Mucosa of rectum (tissue), 2 donors: ENCODE data around the gene LYRM4.

ENCODE experiments used
- H3K27ac ChIP-seq, 2 donors: one replicate each; pipeline ENCODE4 v1.7.0; 2013; ENCODE audit warnings: inconsistent platforms in 2 of 2, low read depth in 2 of 2, low read length in 2 of 2
- H3K27me3 ChIP-seq, 2 donors: one replicate each; pipeline ENCODE4 v1.7.0; 2013; ENCODE audit warnings: low read length in 2 of 2; ENCODE audit not compliant: control insufficient read depth in 2 of 2, insufficient read depth in 2 of 2
- H3K36me3 ChIP-seq, 2 donors: one replicate each; pipeline ENCODE4 v1.7.0; 2013; ENCODE audit warnings: low read length in 2 of 2; ENCODE audit not compliant: control insufficient read depth in 2 of 2, insufficient read depth in 2 of 2
- H3K4me1 ChIP-seq, 2 donors: one replicate each; pipeline ENCODE4 v1.7.0; 2013; ENCODE audit warnings: low read length in 2 of 2, mild to moderate bottlenecking in 1 of 2; ENCODE audit not compliant: control insufficient read depth in 2 of 2, insufficient read depth in 2 of 2
- H3K4me3 ChIP-seq, 2 donors: one replicate each; pipeline ENCODE4 v1.7.0; 2013; ENCODE audit warnings: low read length in 2 of 2
- H3K9ac ChIP-seq, 2 donors: one replicate each; pipeline ENCODE4 v1.7.0; 2013; ENCODE audit warnings: low read length in 2 of 2, low read depth in 1 of 2, mild to moderate bottlenecking in 1 of 2
- H3K9me3 ChIP-seq, 2 donors: one replicate each; pipeline ENCODE4 v1.7.0; 2013; ENCODE audit warnings: low read length in 2 of 2; ENCODE audit not compliant: control insufficient read depth in 2 of 2
- donor health status: healthy.
- donor health status: Normal muscosa, but diverticular disease.

LYRM4 gene

GRCh38 chr6:5108536-5109150, 152.1 kb downstream of the LYRM4 start:
- no peak overlapping the region for H3K27ac ChIP-seq
- H3K9ac ChIP-seq = no peak overlapping the region
- H3K27me3 ChIP-seq = no peaks in the 10 kb centered on the region
- H3K4me1 ChIP-seq = peaks cover 0 to 3% of the 10 kb centered on the region in 2 donors
- H3K9me3 ChIP-seq = no peaks in the 10 kb centered on the region
- no peak overlapping the region for H3K4me3 ChIP-seq
- H3K36me3 ChIP-seq = no peaks in the 10 kb centered on the region

GRCh38 chr6:5108068-5108467, 152.7 kb downstream of the LYRM4 start:
- Histone ChIP-seq H3K4me3 (no peak overlapping the region), H3K9ac (no peak overlapping the region), H3K36me3 (no peaks in the 10 kb centered on the region), H3K9me3 (no peaks in the 10 kb centered on the region), H3K4me1 (peaks cover 0 to 3% of the 10 kb centered on the region in 2 donors), H3K27ac (no peak overlapping the region), H3K27me3 (no peaks in the 10 kb centered on the region)

GRCh38 chr6:5107341-5107740, 153.4 kb downstream of the LYRM4 start:
- no peaks in the 10 kb centered on the region for H3K27me3 ChIP-seq
- peaks cover 0 to 3% of the 10 kb centered on the region in 2 donors for H3K4me1 ChIP-seq
- no peaks in the 10 kb centered on the region for H3K36me3 ChIP-seq
- no peak overlapping the region for H3K27ac ChIP-seq
- no peak overlapping the region for H3K4me3 ChIP-seq
- H3K9ac ChIP-seq = no peak overlapping the region
- H3K9me3 ChIP-seq = no peaks in the 10 kb centered on the region

- no peak overlapping the region for H3K27ac ChIP-seq
- peaks cover 0 to 3% of the 10 kb centered on the region in 2 donors for H3K4me1 ChIP-seq
- H3K9ac ChIP-seq = no peak overlapping the region
- no peaks in the 10 kb centered on the region for H3K9me3 ChIP-seq
- no peaks in the 10 kb centered on the region for H3K27me3 ChIP-seq
- no peaks in the 10 kb centered on the region for H3K36me3 ChIP-seq
- H3K4me3 ChIP-seq = no peak overlapping the region
Measured at GRCh38 chr6:5105146-5105545, 155.6 kb downstream of the LYRM4 start.

GRCh38 chr6:5104667-5105066, 156.1 kb downstream of the LYRM4 start:
- no peak overlapping the region for H3K4me3 ChIP-seq
- H3K27me3 ChIP-seq = no peaks in the 10 kb centered on the region
- H3K9ac ChIP-seq = no peak overlapping the region
- no peaks in the 10 kb centered on the region for H3K9me3 ChIP-seq
- H3K36me3 ChIP-seq = no peaks in the 10 kb centered on the region
- no peak overlapping the region for H3K27ac ChIP-seq
- peaks cover 0 to 3% of the 10 kb centered on the region in 2 donors for H3K4me1 ChIP-seq

GRCh38 chr6:5103250-5103649, 157.5 kb downstream of the LYRM4 start:
- H3K27me3 ChIP-seq = no peaks in the 10 kb centered on the region
- no peak overlapping the region for H3K4me3 ChIP-seq
- H3K36me3 ChIP-seq = no peaks in the 10 kb centered on the region
- no peaks in the 10 kb centered on the region for H3K4me1 ChIP-seq
- no peak overlapping the region for H3K9ac ChIP-seq
- no peak overlapping the region for H3K27ac ChIP-seq
- no peaks in the 10 kb centered on the region for H3K9me3 ChIP-seq

GRCh38 chr6:5102267-5102970, 158.3 kb downstream of the LYRM4 start:
- Histone ChIP-seq H3K4me3 (no peak overlapping the region), H3K9me3 (no peaks in the 10 kb centered on the region), H3K4me1 (no peaks in the 10 kb centered on the region), H3K9ac (no peak overlapping the region), H3K27me3 (no peaks in the 10 kb centered on the region), H3K36me3 (no peaks in the 10 kb centered on the region), H3K27ac (no peak overlapping the region)

- H3K9ac ChIP-seq = no peak overlapping the region
- no peaks in the 10 kb centered on the region for H3K9me3 ChIP-seq
- no peaks in the 10 kb centered on the region for H3K4me1 ChIP-seq
- no peak overlapping the region for H3K27ac ChIP-seq
- H3K4me3 ChIP-seq = no peak overlapping the region
- H3K27me3 ChIP-seq = no peaks in the 10 kb centered on the region
- H3K36me3 ChIP-seq = no peaks in the 10 kb centered on the region
Measured at GRCh38 chr6:5100806-5101205, 159.9 kb downstream of the LYRM4 start.

- H3K27me3 ChIP-seq = no peaks in the 10 kb centered on the region
- no peak overlapping the region for H3K27ac ChIP-seq
- no peak overlapping the region for H3K4me3 ChIP-seq
- no peaks in the 10 kb centered on the region for H3K36me3 ChIP-seq
- no peak overlapping the region for H3K9ac ChIP-seq
- H3K9me3 ChIP-seq = no peaks in the 10 kb centered on the region
- no peaks in the 10 kb centered on the region for H3K4me1 ChIP-seq
Measured at GRCh38 chr6:5099537-5099936, 161.2 kb downstream of the LYRM4 start.

GRCh38 chr6:5098501-5099270, 162.1 kb downstream of the LYRM4 start:
- Histone ChIP-seq H3K9me3 (no peaks in the 10 kb centered on the region), H3K4me3 (no peak overlapping the region), H3K36me3 (no peaks in the 10 kb centered on the region), H3K4me1 (no peaks in the 10 kb centered on the region), H3K9ac (no peak overlapping the region), H3K27ac (no peak overlapping the region), H3K27me3 (no peaks in the 10 kb centered on the region)
